Measurements from ENCODE around the gene LGR6.
"Not testable (repeated sequence)": the region's sequence is repeated elsewhere in the genome, so short reads cannot be mapped to it uniquely, and the experiment has no call there.

Gene LGR6

DNA sequence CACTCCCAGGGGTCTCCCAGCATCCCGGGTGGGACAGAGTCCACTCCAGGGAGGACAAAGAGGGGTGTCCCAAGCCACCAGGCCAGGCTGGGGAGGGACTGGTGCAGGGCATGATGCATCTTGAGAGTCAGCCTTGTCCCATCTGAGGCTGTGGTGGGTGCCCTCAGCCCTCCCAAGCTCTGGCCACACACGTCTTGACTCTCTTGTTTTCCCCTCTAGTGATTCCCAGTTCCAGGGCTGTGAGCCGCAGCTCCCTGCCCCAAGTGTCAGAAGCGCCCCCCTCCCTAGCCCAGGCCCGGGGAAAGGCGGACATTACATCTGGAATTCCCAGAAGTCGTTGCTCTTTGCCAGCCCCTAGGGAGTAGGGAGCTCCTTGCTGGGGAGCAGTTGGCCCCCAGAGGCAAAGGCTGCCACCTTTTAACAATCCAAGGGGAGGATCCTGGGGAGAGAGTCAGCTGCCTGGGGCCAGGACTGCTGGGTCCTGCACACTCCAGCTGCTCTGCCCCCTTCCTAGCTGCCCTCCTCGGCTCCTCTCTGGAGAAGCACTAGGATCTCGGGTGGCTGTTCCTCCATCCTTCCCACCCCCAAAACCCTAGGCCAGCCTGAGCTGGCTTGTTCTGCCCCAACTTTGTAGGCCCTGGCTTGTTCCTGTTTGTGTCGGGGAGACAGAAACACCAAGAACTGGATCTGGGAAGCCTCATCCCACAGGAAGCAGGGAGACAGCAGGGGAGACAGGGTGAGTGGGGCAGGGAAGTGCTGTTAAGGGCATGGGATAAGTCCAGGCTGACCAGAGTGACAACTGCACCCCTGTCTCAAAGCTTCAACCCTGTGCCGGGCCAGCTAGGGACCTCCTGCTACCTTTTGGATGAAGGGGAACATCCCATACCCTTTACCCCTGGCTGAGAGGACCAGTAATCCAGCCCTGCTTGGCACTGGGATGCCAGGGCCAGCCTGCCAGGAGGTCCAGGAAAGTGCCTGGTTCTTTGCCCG lies 30.0 kb upstream of the LGR6 start:
- H3K36me3 Mint-ChIP-seq (ENCODE audit: low read depth) = peaks cover 15% of the 10 kb centered on the region
- peak overlapping the region; percentile 89 for H3K27ac Mint-ChIP-seq
- peak overlapping the region; percentile 25 for H3K4me3 Mint-ChIP-seq
- peaks cover 59% of the 10 kb centered on the region for H3K4me1 Mint-ChIP-seq (ENCODE audit: low read depth)
- H3K27me3 Mint-ChIP-seq (ENCODE audit: low read depth) = no peaks in the 10 kb centered on the region
- H3K9me3 Mint-ChIP-seq = no peaks in the 10 kb centered on the region

DNA sequence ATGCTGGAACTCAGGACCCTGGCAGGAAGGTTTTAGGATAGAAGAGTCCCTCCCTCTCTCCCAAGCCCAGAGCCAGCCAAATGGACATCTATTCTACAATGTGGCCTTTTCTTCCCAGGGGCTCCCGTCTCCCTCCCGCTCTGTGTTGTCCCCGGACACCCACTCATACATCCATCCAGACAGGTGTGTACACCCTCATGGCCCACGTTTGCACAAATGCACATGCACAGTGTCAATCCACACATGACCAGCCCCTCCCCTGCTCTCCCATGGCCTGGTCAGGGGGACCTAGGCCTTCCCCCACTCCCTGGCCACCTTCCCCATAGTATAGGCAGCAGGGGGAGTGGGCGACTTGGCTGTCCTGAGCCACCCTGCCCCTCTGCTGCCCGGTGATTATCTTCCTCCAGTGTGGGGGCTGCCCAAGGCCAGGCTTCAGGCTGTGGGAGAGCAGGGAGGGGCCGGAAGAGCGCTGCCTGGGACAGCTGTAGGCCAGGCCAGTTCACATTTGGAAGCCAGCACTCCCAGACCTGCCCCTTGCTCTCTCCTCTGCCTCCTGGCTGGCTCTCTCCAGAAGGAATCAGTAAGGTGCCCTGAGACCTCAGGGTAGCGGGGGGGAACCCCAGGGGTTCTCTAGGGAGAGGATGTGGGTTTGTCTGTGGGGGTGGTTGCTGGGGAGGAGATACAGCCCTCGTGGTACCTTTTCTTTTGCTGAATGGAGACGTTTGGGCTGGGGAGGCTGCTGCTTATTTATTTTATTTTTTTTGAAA lies 29.1 kb upstream of the LGR6 start:
- peak overlapping the region; percentile 89 for H3K27ac Mint-ChIP-seq
- H3K9me3 Mint-ChIP-seq = no peaks in the 10 kb centered on the region
- H3K4me1 Mint-ChIP-seq (ENCODE audit: low read depth) = peaks cover 53% of the 10 kb centered on the region
- peaks cover 8% of the 10 kb centered on the region for H3K36me3 Mint-ChIP-seq (ENCODE audit: low read depth)
- no peaks in the 10 kb centered on the region for H3K27me3 Mint-ChIP-seq (ENCODE audit: low read depth)
- peak overlapping the region; percentile 79 for H3K4me3 Mint-ChIP-seq

DNA sequence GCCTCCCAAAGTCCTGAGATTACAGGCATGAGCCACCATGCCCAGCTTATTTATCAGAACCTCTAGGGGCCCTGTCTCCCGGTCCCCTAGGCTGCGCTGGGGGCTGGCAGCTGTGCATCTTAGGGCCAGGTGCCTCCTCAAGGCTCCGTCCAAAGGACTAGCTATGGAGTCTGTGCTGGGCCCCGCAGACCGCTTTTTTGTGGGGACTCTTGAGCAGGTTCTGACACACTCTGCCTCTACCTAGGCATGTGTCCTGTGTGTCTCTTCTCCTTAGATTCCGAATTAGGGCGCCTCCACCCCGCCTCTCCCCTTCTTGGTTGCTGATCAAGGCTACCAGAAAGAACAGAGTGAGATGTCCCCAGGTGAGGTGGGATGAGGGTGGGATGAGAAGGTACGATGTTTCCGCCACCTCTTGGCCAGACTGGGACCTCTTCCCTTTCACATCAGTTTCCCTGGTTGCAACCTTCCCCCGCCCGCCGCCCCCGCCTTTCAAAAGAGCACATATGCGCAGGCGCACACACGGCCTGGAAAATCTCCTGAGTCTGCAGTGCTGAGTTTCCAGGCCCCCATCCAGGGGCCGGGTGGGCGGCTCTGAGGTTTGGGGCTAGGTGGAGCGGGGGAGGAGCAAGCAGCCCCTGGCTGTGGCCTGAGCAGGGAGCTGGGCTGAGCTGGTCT lies 28.2 kb upstream of the LGR6 start:
- Mint-ChIP-seq H3K4me1 (ENCODE audit: low read depth) (peaks cover 48% of the 10 kb centered on the region), H3K9me3 (no peaks in the 10 kb centered on the region), H3K36me3 (ENCODE audit: low read depth) (peaks cover under 1% of the 10 kb centered on the region), H3K27ac (peak overlapping the region; percentile 89), H3K27me3 (ENCODE audit: low read depth) (no peaks in the 10 kb centered on the region), H3K4me3 (peak overlapping the region; percentile 79)

DNA sequence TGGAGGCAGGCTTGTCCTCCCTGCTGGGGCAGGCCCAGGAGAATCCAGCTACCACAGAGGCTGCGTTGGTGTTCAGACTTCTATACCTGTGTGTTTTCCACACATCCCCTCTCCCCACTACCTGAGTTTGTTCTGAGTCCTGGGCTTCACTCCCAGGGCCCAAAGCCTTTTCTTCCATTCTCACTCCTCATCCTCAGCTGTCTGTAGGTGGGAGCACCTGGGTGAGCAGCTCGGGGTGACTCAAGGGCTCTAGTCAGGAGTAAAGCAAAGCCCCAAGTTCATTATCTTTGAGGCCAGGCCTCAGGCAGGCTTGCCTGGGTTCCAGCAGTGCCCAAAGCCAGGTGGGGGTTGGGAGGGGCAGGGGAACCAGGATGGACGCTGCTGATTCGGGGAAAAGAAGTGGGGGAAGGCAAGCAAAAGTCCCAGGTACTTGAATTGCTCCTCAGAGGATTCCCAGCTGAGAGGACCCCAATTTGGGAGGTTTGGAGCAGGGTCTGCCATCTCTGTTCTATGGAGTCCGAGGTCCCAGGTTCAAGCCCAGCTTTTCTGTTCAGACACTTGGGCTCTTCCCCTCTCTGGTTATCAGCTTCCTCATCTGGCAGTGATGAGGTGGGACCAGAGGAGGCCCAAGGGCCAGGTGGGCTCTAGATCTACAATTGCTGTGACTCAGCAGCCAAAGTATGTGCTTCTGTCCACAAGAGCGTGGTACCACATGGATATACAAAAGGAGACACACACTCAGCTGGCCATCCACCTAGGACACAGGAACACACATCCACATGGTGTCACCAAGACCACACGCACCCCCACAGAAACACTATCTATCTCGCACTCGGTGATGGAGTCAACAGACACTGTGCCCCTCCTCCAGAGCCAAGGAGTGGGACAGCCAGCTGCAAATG lies 27.4 kb upstream of the LGR6 start:
- Mint-ChIP-seq H3K36me3 (ENCODE audit: low read depth) (no peaks in the 10 kb centered on the region), H3K27ac (peak overlapping the region; percentile 69), H3K4me3 (peak overlapping the region; percentile 28), H3K27me3 (ENCODE audit: low read depth) (no peaks in the 10 kb centered on the region), H3K9me3 (no peaks in the 10 kb centered on the region), H3K4me1 (ENCODE audit: low read depth) (peaks cover 40% of the 10 kb centered on the region)

DNA sequence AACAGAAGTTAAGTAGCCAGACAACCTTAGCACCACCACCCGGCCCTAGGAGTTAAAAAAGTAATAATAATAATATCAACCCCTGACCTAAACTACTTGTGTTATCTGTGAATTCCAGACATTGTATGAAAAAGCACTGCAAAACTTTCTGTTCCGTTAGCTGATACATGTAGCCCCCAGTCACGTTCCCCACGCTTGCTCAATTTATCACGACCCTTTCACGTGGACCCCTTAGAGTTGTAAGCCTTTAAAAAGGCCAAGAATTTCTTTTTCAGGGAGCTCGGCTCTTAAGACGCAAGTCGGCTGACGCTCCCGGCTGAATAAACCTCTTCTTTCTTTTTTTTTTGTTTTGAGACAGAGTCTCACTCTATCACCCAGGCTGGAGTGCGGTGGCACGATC lies 26.5 kb upstream of the LGR6 start:
- H3K36me3 Mint-ChIP-seq (ENCODE audit: low read depth); H3K4me3 Mint-ChIP-seq; H3K9me3 Mint-ChIP-seq; H3K27me3 Mint-ChIP-seq (ENCODE audit: low read depth): not testable (repeated sequence)
- H3K4me1 Mint-ChIP-seq (ENCODE audit: low read depth) = peaks cover 33% of the 10 kb centered on the region
- H3K27ac Mint-ChIP-seq = peak overlapping the region; percentile 55

DNA sequence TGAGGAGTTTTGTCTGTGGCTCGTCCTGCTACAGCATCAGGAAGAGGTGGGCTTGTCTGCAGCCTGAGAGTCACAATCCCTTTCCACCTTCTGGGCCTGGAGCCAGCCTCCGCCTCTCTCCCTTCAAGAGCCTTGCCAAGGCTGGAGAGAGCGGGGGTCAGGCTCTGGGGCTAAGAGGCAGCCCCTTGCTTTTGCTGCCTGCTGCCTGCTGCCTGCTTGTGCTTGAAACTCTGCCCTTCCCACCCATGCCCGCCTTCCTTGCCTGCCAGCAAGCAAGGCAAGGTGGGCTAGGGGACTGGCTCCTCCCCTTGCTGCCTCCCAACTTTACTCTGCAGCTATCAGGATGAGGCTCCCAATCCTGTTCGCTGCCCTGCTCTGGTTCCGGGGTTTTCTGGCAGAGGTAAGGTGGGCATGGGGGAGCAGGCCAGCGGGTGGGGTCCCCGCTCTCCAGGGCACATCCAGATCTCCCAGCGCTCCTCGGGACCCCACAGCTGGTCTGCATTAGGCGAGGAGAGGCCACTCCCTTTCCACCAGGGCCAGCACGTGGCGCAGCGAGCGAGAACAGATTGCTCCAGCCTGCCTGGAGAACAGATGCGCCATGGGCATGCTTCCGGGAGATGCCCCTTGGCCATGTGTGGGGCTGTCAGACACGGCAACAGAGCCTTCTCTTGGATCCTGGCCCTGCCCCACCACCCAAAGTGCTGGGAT lies 25.7 kb upstream of the LGR6 start:
- Mint-ChIP-seq H3K4me3 (no peak overlapping the region), H3K27me3 (ENCODE audit: low read depth) (no peaks in the 10 kb centered on the region), H3K36me3 (ENCODE audit: low read depth) (no peaks in the 10 kb centered on the region), H3K9me3 (no peaks in the 10 kb centered on the region), H3K27ac (no peak overlapping the region), H3K4me1 (ENCODE audit: low read depth) (peaks cover 25% of the 10 kb centered on the region)

DNA sequence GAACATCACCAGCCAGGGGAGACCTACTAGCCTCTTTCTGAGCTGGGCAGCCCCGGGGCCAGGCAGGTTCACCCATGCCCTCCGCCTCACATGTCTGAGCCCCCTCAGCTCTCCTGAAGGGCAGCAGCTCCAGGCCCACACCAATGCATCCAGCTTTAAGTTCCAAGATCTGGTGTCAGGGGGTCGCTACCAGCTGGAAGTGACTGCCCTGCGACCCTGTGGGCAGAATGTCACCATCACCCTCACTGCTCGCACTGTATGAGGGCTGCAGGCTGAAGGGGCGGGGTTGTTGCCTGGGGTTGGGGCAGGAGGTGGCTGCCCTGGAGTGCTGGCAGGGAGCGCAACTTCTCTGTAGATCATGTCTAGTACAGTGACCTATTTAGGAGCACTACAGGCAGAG lies 24.7 kb upstream of the LGR6 start:
- Mint-ChIP-seq H3K27me3 (ENCODE audit: low read depth) (no peaks in the 10 kb centered on the region), H3K27ac (no peak overlapping the region), H3K36me3 (ENCODE audit: low read depth) (no peaks in the 10 kb centered on the region), H3K4me3 (no peak overlapping the region), H3K9me3 (no peaks in the 10 kb centered on the region), H3K4me1 (ENCODE audit: low read depth) (peaks cover 19% of the 10 kb centered on the region)

DNA sequence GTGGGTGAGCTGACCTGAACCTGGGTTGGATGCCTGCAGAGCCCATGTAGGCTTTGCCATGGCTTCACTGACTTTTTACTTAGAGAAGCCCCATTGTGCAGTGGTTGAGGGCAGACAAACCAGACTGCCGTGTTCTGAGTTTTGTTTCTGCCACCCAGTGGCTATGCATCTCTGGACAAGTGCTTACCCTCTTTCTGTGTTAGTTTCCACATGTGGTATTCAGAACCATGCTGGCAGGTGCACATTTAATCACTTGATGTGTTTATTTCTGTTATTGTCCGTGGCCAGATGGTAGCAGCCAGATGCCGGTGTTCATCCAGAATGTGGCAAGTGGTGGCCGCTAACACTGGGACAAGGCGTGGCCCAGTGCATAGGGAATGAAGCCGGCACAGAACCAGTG lies 22.9 kb upstream of the LGR6 start:
- H3K27me3 Mint-ChIP-seq (ENCODE audit: low read depth) = no peaks in the 10 kb centered on the region
- peaks cover 6% of the 10 kb centered on the region for H3K4me1 Mint-ChIP-seq (ENCODE audit: low read depth)
- H3K4me3 Mint-ChIP-seq = no peak overlapping the region
- H3K27ac Mint-ChIP-seq = no peak overlapping the region
- H3K36me3 Mint-ChIP-seq (ENCODE audit: low read depth) = no peaks in the 10 kb centered on the region
- no peaks in the 10 kb centered on the region for H3K9me3 Mint-ChIP-seq

DNA sequence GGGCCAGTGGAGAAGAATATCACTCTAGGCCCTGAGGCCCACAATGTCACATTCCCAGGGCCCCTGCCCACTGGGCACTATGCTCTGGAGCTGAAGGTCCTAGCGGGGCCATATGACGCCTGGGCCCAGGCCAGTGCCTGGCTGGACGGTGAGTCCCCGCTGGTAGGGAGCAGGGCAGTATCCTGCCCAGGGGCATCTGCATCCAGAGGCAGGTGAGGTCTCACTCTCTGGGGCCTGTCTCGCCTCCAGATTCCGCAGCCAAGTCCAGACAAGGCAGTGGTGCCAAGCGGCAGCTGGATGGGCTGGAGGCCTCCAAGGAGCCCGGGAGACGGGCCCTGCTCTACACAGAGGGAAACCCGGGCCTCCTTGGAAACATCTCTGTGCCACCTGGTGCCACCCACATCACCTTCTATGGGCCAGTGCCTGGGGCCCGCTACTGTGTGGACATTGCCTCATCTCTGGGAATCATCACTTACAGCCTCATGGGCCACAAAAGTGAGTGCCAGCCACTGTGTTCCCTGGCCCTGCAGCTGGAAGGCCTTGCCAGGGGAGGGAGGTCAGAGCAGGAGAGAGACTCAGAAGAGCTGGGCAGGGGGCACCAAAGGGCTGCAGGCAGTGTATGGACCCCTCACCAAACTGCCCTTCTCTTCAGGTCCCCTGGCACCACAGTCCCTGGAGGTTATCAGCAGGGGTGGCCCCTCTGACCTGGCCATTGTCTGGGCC lies 22.1 kb upstream of the LGR6 start:
- Mint-ChIP-seq H3K4me1 (ENCODE audit: low read depth) (peaks cover 4% of the 10 kb centered on the region), H3K36me3 (ENCODE audit: low read depth) (no peaks in the 10 kb centered on the region), H3K27ac (no peak overlapping the region), H3K9me3 (no peaks in the 10 kb centered on the region), H3K4me3 (no peak overlapping the region), H3K27me3 (ENCODE audit: low read depth) (no peaks in the 10 kb centered on the region)

DNA sequence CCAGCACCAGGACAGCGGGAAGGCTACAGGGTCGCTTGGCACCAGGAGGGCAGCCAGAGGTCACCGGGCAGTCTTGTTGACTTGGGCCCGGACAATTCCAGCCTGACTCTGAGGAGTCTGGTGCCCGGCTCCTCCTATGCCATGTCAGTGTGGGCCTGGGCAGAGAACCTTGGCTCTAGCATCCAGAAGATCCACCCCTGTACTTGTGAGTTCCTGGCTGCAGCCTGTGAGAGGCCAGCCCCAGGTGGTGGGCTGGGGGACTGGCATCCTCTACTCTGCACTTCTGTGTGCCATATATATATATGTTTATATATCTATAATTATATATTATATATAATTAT lies 21.6 kb upstream of the LGR6 start:
- Mint-ChIP-seq H3K27me3 (ENCODE audit: low read depth) (no peaks in the 10 kb centered on the region), H3K4me1 (ENCODE audit: low read depth) (no peaks in the 10 kb centered on the region), H3K27ac (no peak overlapping the region), H3K4me3 (no peak overlapping the region), H3K9me3 (no peaks in the 10 kb centered on the region), H3K36me3 (ENCODE audit: low read depth) (no peaks in the 10 kb centered on the region)

DNA sequence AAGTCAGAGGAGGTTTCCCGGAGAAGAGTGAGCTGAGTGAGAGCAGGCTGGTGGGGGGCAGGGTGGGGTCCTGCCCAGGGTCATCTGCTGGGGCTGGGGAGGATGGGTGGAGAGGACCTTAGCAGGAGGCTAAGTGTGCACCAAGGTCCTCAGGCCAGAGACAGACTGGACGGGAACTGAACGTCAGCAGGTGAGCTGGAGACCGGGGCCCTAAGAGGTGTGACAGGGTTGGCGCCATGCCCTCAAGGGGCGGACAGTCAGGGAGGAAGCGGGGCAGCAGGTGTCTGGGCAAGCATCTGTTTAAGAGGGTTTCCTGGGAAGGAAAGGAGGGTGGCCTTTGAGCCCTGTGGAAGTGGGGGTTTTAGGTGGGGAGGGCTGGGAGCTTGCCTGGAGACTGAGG lies 19.6 kb upstream of the LGR6 start:
- Mint-ChIP-seq H3K36me3 (ENCODE audit: low read depth) (no peaks in the 10 kb centered on the region), H3K27ac (no peak overlapping the region), H3K27me3 (ENCODE audit: low read depth) (no peaks in the 10 kb centered on the region), H3K9me3 (no peaks in the 10 kb centered on the region), H3K4me3 (no peak overlapping the region), H3K4me1 (ENCODE audit: low read depth) (no peaks in the 10 kb centered on the region)

DNA sequence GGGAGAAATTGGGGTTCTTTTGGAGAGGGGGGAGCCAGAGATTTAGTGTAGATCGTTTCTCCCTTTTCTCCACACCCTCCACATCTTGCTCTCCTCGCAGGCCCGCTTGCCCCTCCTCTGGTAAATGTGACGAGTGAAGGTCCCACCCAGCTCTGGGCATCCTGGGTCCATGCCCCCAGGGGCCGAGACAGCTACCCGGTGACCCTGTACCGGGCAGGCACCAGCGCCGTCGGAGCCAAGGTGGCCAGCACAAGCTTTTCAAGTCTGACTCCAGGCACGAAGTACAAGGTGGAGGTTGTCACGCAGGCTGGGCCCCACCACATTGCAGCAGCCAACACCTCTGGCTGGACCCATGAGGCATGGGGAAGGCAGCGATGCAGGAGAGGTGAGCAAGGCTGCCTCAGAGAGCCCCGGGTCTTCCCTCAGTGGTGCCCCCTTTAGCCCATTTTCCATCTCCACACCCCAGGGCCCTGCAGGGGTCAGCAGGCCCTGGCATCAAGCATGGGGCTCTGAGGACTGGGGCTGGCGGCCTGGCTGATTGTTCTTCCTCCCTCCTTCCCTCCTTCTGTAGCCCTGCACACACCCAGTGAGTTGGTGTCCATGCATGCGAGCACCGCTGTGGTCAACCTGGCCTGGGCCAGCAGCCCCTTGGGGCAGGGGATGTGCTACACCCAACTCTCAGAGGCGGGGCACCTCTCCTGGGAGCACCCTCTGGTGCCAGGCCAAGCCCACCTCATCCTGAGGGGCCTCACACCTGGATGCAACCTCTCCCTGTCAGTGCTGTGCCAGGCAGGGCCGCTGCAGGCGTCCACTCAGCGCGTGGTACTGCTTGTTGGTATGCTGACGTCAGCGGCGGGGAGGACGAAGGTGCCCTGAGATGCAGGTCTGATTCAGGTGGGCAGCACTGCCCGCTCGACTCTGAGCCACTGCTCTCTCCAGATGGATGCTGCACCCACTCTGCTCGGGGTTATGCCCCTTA lies 16.4 kb upstream of the LGR6 start:
- H3K4me3 Mint-ChIP-seq = no peak overlapping the region
- H3K27ac Mint-ChIP-seq = no peak overlapping the region
- H3K4me1 Mint-ChIP-seq (ENCODE audit: low read depth) = no peaks in the 10 kb centered on the region
- no peaks in the 10 kb centered on the region for H3K27me3 Mint-ChIP-seq (ENCODE audit: low read depth)
- H3K36me3 Mint-ChIP-seq (ENCODE audit: low read depth) = no peaks in the 10 kb centered on the region
- H3K9me3 Mint-ChIP-seq = no peaks in the 10 kb centered on the region

Data from T-helper 1 cell treated with Interleukin-12 subunit alpha and Interleukin-12 subunit beta and Interleukin-4 antibody, amounts not matched to agents 30 μg/mL and 1 μg/mL, for 36 hours (primary cell).